Measurements from ENCODE around the gene PHKB. TPM values are rescaled to one million over a fixed set of nuclear protein-coding genes. Genes with fewer than 3 reads are reported as not detected.
A peak's percentile ranks its signal among the peaks of the same experiment; 100 is the strongest.
"Not testable (repeated sequence)": the region's sequence is repeated elsewhere in the genome, so short reads cannot be mapped to it uniquely, and the experiment has no call there.

Gene PHKB
- 27.6 and 79.3 TPM in 2 replicates for total RNA-seq (ENCODE audit: low replicate concordance)

DNA sequence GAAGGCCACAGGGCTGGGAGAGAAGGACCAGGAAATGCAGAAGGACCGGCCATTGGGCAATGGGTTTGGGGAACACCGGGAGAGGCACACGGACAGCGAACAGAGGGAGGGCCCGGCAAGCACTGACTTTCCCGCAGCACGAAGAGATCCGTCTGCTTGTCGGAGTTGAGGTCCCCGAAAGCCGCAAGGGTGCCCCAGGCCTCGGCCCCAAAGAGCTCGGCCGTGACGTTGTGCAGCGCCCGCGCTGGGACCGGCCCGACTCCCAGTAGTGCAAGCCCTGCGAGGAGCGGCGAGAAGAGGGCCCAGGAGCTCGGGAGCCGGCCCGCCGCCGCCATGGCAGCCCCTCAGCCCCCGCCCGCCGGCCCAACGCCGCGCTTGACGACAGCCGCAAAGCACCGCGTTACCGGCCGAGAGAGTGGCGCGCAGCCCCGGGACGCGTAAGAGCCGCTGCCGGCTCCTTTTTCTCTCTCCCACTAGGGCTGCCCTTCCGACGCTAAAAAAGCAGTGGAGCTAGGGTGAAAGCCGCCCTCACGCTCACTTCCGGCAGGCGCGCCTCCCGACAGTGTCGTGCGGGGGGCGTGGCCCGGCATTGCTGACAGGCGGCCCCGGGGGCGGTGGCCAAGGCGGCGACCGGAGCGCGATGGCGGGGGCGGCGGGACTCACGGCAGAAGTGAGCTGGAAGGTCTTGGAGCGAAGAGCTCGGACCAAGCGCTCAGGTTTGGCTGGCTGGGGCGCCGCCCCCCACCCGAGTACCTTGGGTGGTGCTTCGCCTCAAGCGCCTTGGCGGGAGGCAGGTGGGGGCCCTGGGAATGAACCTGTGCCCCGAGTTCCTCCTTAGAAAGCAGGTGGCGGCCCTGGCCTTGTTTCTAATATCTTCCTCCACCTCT, at the start of gene PHKB, which contains the start of gene ITFG1:
PHKB (plus strand) TSS at position 621 of the 887 bp plus-strand sequence; CDS start at position 641, 20 bp downstream.
ITFG1 (minus strand) TSS at position 353 of the 887 bp plus-strand sequence; CDS start at position 335, 18 bp downstream.
- peak; percentile 87 for DNase-seq (ENCODE audit: low read depth)
- peak within 1 kb of the TSS; percentile 99 for H3K4me3 ChIP-seq (ENCODE audit: low read depth, low read length)
- TF ChIP-seq, protein P1, sequence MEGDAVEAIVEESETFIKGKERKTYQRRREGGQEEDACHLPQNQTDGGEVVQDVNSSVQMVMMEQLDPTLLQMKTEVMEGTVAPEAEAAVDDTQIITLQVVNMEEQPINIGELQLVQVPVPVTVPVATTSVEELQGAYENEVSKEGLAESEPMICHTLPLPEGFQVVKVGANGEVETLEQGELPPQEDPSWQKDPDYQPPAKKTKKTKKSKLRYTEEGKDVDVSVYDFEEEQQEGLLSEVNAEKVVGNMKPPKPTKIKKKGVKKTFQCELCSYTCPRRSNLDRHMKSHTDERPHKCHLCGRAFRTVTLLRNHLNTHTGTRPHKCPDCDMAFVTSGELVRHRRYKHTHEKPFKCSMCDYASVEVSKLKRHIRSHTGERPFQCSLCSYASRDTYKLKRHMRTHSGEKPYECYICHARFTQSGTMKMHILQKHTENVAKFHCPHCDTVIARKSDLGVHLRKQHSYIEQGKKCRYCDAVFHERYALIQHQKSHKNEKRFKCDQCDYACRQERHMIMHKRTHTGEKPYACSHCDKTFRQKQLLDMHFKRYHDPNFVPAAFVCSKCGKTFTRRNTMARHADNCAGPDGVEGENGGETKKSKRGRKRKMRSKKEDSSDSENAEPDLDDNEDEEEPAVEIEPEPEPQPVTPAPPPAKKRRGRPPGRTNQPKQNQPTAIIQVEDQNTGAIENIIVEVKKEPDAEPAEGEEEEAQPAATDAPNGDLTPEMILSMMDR (IDR thresholded peaks at IDR 0.05; ENCODE audit: insufficient read depth, low read length), result peak; percentile 24

DNA sequence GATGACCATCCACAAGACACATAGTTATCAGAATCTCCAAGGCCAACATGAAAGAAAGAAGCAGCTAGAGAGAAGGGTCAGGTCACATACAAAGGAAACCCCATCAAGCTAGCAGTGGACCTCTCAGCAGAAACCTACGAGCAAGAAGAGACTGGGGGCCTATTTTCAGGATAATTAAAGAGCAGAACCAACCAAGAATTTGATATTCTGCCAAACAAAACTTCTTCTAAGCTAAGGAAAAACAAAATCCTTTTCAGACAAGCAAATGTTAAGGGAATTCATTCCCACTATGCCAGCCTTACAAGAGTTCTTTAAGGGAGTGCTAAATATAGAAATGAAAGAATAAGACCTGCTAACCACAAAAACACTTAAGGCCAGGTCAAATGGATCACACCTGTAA, 48.1 kb upstream of the PHKB start:
- TF ChIP-seq, protein P1 (IDR thresholded peaks at IDR 0.05; ENCODE audit: insufficient read depth, low read length), result no peak
- DNase-seq (ENCODE audit: low read depth), result no peak
- no peak overlapping the region for H3K4me3 ChIP-seq (ENCODE audit: low read depth, low read length)

DNA sequence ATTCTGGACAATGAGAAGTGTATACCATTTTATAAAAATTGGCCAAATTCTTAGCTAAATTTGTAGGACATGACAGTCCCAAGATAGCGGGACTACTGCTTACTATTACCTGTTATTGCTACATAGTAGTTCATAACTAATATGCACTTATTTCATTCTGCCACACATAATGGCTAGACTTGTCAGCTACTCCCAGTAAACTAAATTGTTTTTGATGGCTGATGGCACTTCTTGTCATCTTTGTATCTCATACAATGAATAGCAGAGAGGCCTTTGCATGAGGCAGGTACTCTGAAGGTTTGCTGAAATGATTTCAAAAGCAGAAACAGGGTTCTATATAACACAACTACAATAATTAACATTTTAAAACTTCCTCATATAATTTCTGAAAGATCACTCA, 44.3 kb upstream of the PHKB start:
- DNase-seq (ENCODE audit: low read depth), result no peak
- TF ChIP-seq, protein P1 (IDR thresholded peaks at IDR 0.05; ENCODE audit: insufficient read depth, low read length), result no peak
- H3K4me3 ChIP-seq (ENCODE audit: low read depth, low read length), result no peak overlapping the region

DNA sequence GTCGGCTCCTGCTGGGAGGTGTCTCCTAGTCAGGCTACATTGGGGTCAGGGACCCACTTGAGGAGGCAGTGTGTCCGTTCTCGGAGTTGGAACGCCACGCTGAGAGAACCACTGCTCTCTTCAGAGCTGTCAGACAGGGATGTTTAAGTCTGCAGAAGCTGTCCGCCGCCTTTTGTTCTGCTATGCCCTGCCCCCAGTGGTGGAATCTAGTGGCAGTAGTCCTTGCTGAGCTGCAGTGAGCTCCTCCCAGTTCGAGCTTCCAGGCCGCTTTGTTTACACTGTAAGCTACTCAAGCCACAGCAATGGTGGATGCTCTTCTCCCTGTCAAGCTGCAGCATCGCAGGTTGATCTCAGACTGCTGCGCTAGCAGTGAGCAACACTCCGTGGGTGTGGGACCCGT, 36.3 kb upstream of the PHKB start:
- H3K4me3 ChIP-seq (ENCODE audit: low read depth, low read length), result no peak overlapping the region
- TF ChIP-seq, protein P1 (IDR thresholded peaks at IDR 0.05; ENCODE audit: insufficient read depth, low read length), result no peak
- DNase-seq (ENCODE audit: low read depth), result no peak

DNA sequence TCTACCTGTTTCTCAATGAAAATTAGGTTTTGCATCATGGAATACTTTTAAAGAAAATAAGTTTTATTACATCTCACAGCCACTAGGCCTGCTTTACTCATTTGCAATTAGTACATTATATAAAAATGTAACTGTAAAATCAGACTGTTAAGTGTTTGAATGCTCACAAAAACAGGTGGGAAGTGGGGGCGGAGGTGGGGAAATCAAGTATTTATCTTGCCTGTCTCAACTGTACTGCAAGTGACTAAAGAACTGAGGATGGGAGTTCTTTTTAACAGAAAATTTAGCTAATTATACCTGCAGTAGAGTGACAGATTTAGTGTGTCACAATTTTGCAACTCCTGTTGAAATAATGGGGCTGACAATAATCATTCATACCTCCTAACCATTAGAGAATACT, 34.3 kb upstream of the PHKB start:
- DNase-seq (ENCODE audit: low read depth), result no peak
- TF ChIP-seq, protein P1 (IDR thresholded peaks at IDR 0.05; ENCODE audit: insufficient read depth, low read length), result no peak
- H3K4me3 ChIP-seq (ENCODE audit: low read depth, low read length), result no peak overlapping the region

DNA sequence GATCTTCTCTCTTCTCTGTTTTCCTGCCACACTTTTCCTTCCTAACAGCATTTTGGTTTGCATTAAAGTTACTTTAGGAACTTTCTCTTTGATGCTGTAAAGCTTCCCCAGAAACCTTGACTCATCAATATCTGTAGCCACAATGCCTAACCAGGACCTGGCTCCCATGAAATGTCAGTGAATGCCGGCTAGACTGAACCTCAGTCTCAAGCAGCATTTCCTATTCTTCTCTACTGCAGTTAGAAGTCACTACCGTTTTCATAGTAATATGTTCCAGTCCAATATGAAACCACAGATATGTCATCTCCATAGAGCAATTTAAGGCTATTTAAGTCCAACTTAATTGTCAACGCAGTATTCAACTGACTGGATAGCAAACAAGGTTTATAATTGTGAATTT, 29.2 kb upstream of the PHKB start:
- DNase-seq (ENCODE audit: low read depth), result no peak
- TF ChIP-seq, protein P1 (IDR thresholded peaks at IDR 0.05; ENCODE audit: insufficient read depth, low read length), result no peak
- H3K4me3 ChIP-seq (ENCODE audit: low read depth, low read length), result no peak overlapping the region

DNA sequence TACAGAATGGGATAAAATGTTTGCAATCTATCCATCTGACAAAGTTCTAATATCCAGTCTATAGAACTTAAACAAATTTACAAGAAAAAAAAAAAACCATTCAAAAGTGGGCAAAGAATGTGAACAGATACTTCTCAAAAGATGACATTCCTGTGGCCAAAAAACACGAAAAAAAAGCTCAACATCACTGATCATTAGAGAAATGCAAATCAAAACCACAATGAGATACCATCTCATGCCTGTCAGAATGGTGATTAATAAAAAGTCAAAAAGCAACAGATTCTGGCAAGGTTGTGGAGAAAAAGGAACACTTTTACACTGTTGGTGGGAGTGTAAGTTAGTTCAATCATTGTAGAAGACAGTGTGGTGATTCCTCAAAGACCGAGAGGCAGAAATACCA, 26.9 kb upstream of the PHKB start:
- H3K4me3 ChIP-seq (ENCODE audit: low read depth, low read length); DNase-seq (ENCODE audit: low read depth): not testable (repeated sequence)

DNA sequence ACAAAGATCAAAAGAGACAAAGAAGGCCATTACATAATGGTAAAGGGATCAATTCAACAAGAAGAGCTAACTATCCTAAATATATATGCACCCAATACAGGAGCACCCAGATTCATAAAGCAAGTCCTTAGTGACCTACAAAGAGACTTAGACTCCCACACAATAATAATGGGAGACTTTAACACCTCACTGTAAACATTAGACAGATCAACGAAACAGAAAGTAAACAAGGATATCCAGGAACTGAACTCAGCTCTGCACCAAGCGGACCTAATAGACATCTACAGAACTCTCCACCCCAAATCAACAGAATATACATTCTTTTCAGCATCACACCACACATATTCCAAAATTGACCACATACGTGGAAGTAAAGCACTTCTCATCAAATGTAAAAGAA, 21.1 kb upstream of the PHKB start:
- DNase-seq (ENCODE audit: low read depth); H3K4me3 ChIP-seq (ENCODE audit: low read depth, low read length): not testable (repeated sequence)

DNA sequence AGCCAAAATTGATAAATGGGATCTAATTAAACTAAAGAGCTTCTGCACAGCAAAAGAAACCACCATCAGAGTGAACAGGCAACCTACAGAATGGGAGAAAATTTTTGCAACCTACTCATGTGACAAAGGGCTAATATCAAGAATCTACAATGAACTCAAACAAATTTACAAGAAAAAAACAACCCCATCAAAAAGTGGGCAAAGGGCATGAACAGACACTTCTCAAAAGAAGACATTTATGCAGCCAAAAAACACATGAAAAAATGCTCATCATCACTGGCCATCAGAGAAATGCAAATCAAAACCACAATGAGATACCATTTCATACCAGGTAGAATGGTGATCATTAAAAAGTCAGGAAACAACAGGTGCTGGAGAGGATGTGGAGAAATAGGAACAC, 18.2 kb upstream of the PHKB start:
- H3K4me3 ChIP-seq (ENCODE audit: low read depth, low read length); DNase-seq (ENCODE audit: low read depth): not testable (repeated sequence)
